Caco-2 (cell line): ENCODE measurements around the gene PPP2R2D. TPM values are rescaled to one million over a fixed set of nuclear protein-coding genes. Genes with fewer than 3 reads are reported as not detected.

Source experiments
- BruUV-seq: library from RNA; stranded (reverse); fragments of 400-500 nt; replicated peaks from 2 replicates; lab custom pipeline; 2021; lab: Mats Ljungman, UMichigan
- CTCF ChIA-PET: fragments of 300-600 bp; sonication (Branson Sonifier 250); formaldehyde crosslinking; loops from one replicate; lab custom pipeline; 2022; ENCODE audit warnings: antibody characterized with exemption; lab: Charles Lee
- POLR2A ChIA-PET: fragments of 300-600 bp; sonication (Branson Sonifier 250); formaldehyde crosslinking; loops from one replicate; lab custom pipeline; 2022; ENCODE audit warnings: antibody characterized with exemption; lab: Charles Lee
- DNase-seq, 2 experiments: peaks; one replicate each; pipeline versions ENCODE4 v3.0.0 to v3.0.0-alpha.2; 2020 to 2022
- H3K27me3 ChIP-seq: replicated peaks from 2 replicates; pipeline ENCODE4 v1.6.0; 2011; ENCODE audit warnings: low read length; ENCODE audit not compliant: control insufficient read depth, insufficient read depth
- H3K36me3 ChIP-seq: 2 replicates; pipeline ENCODE4 v1.5.1; 2011; ENCODE audit warnings: low read length; ENCODE audit not compliant: control insufficient read depth, insufficient read depth
- H3K4me1 ChIP-seq: fragments of 250-450 bp; sonication (Bioruptor Pico); 2 replicates; pipeline ENCODE4 v1.5.1; 2020; ENCODE audit warnings: mild to moderate bottlenecking
- H3K4me3 ChIP-seq: 2 replicates; pipeline ENCODE4 v1.5.1; 2011; ENCODE audit warnings: low read depth, mild to moderate bottlenecking, control low read depth, low read length
- H3K9me3 ChIP-seq: fragments of 250-450 bp; sonication (Bioruptor Pico); 2 replicates; pipeline ENCODE4 v1.5.1; 2020; ENCODE audit warnings: mild to moderate bottlenecking, moderate library complexity
- H3K27ac Mint-ChIP-seq: one replicate; pipeline ENCODE4 v1.8.0; 2022; ENCODE audit warnings: mixed read lengths; ENCODE audit not compliant: unreplicated experiment
- H3K27me3 Mint-ChIP-seq: one replicate; pipeline ENCODE4 v1.8.0; 2022; ENCODE audit warnings: mixed read lengths; ENCODE audit not compliant: insufficient read depth, unreplicated experiment
- H3K36me3 Mint-ChIP-seq: one replicate; pipeline ENCODE4 v1.8.0; 2022; ENCODE audit warnings: mild to moderate bottlenecking, mixed read lengths; ENCODE audit not compliant: insufficient read depth, unreplicated experiment
- H3K4me1 Mint-ChIP-seq: one replicate; pipeline ENCODE4 v1.8.0; 2022; ENCODE audit warnings: low read depth, mixed read lengths; ENCODE audit not compliant: unreplicated experiment
- H3K4me3 Mint-ChIP-seq: one replicate; pipeline ENCODE4 v1.8.0; 2022; ENCODE audit warnings: mild to moderate bottlenecking, moderate library complexity, mixed read lengths; ENCODE audit not compliant: unreplicated experiment
- H3K9me3 Mint-ChIP-seq: one replicate; pipeline ENCODE4 v1.8.0; 2022; ENCODE audit warnings: mixed read lengths; ENCODE audit not compliant: unreplicated experiment
- CTCF ChIP-seq, 2 experiments: fragments of 200-600 bp in 1 of 2; IDR thresholded peaks; 1 replicate in 1 of 2; 2 replicates in 1 of 2; pipeline versions ENCODE4 v1.5.1 to v1.8.0; 2011 to 2022; ENCODE audit warnings: antibody characterized with exemption in 1 of 2, control low read depth in 1 of 2, inconsistent platforms in 1 of 2, low read depth in 1 of 2, low read length in 1 of 2, mild to moderate bottlenecking in 1 of 2, moderate library complexity in 1 of 2; ENCODE audit not compliant: insufficient read depth in 1 of 2, severe bottlenecking in 1 of 2, unreplicated experiment in 1 of 2
- intact Hi-C: fragments of 100-400 bp; cut with micrococcal nuclease; formaldehyde crosslinking; loops from one replicate; pipeline ENCODE4 v1.10.0; 2022; ENCODE audit not compliant: unreplicated experiment
- total RNA-seq: library from RNA; stranded (reverse); gene quantifications from 2 replicates; pipeline ENCODE4 v1.2.3, GENCODE V29; 2022

The PPP2R2D gene
- total RNA-seq, 1 experiment from 2014 or later, result 34.4 TPM

GRCh38 chr10:131862548-131862947, 38.3 kb upstream of the PPP2R2D start:
- H3K4me3 Mint-ChIP-seq, result no peak overlapping the region
- H3K27ac Mint-ChIP-seq, result no peak overlapping the region
- H3K9me3 ChIP-seq, result no peaks in the 10 kb centered on the region
- TF ChIP-seq CTCF (IDR thresholded peaks at IDR 0.05; ENCODE audit: insufficient read depth in 1 of 2, low read depth in 1 of 2, low read length in 1 of 2, severe bottlenecking in 1 of 2, unreplicated experiment in 1 of 2), result no peak
- H3K9me3 Mint-ChIP-seq, result no peaks in the 10 kb centered on the region
- no peaks in the 10 kb centered on the region for H3K27me3 ChIP-seq
- no peak overlapping the region for H3K4me3 ChIP-seq
- peaks cover 32% of the 10 kb centered on the region for H3K27me3 Mint-ChIP-seq
- no peaks in the 10 kb centered on the region for H3K36me3 Mint-ChIP-seq
- no peaks in the 10 kb centered on the region for H3K4me1 ChIP-seq
- no TSS peak for BruUV-seq
- no peak for DNase-seq
- ChIA-PET CTCF (no interaction called here), POLR2A (no interaction called here)
- H3K36me3 ChIP-seq, result no peaks in the 10 kb centered on the region
- intact Hi-C loops, result no loop called here
- H3K4me1 Mint-ChIP-seq, result no peaks in the 10 kb centered on the region

- no peak overlapping the region for H3K27ac Mint-ChIP-seq
- Histone ChIP-seq H3K4me1 (no peaks in the 10 kb centered on the region), H3K4me3 (no peak overlapping the region), H3K36me3 (no peaks in the 10 kb centered on the region), H3K9me3 (peaks cover 5% of the 10 kb centered on the region; the same call in 1 of the 2 replicates), H3K27me3 (no peaks in the 10 kb centered on the region)
- DNase-seq, result peak in 1 of 2 experiments; percentile 13
- TF ChIP-seq CTCF (IDR thresholded peaks at IDR 0.05; ENCODE audit: insufficient read depth in 1 of 2, low read depth in 1 of 2, low read length in 1 of 2, severe bottlenecking in 1 of 2, unreplicated experiment in 1 of 2), result no peak
- peaks cover 8% of the 10 kb centered on the region for H3K9me3 Mint-ChIP-seq
- H3K4me1 Mint-ChIP-seq, result no peaks in the 10 kb centered on the region
- BruUV-seq, result no TSS peak
- CTCF ChIA-PET, result no interaction called here
- H3K27me3 Mint-ChIP-seq, result peaks cover 31% of the 10 kb centered on the region
- POLR2A ChIA-PET, result no interaction called here
- intact Hi-C loops, result no loop called here
- H3K4me3 Mint-ChIP-seq, result no peak overlapping the region
- H3K36me3 Mint-ChIP-seq, result no peaks in the 10 kb centered on the region
Observed at GRCh38 chr10:131865223-131865917, 35.4 kb upstream of the PPP2R2D start.

- H3K36me3 Mint-ChIP-seq, result no peaks in the 10 kb centered on the region
- Histone ChIP-seq H3K4me3 (no peak overlapping the region), H3K9me3 (peaks cover 5% of the 10 kb centered on the region; the same call in 1 of the 2 replicates), H3K36me3 (no peaks in the 10 kb centered on the region), H3K27me3 (no peaks in the 10 kb centered on the region), H3K4me1 (no peaks in the 10 kb centered on the region)
- POLR2A ChIA-PET, result no interaction called here
- no peak for DNase-seq
- H3K4me1 Mint-ChIP-seq, result no peaks in the 10 kb centered on the region
- no peak overlapping the region for H3K4me3 Mint-ChIP-seq
- peaks cover 25% of the 10 kb centered on the region for H3K27me3 Mint-ChIP-seq
- no peak overlapping the region for H3K27ac Mint-ChIP-seq
- intact Hi-C loops, result no loop called here
- no TSS peak for BruUV-seq
- CTCF ChIA-PET, result no interaction called here
- H3K9me3 Mint-ChIP-seq, result peaks cover 8% of the 10 kb centered on the region
- TF ChIP-seq CTCF (IDR thresholded peaks at IDR 0.05; ENCODE audit: insufficient read depth in 1 of 2, low read depth in 1 of 2, low read length in 1 of 2, severe bottlenecking in 1 of 2, unreplicated experiment in 1 of 2), result no peak
Observed at GRCh38 chr10:131866673-131867072, 34.1 kb upstream of the PPP2R2D start.
